Measurements from ENCODE around the gene APOL1.

DNA sequence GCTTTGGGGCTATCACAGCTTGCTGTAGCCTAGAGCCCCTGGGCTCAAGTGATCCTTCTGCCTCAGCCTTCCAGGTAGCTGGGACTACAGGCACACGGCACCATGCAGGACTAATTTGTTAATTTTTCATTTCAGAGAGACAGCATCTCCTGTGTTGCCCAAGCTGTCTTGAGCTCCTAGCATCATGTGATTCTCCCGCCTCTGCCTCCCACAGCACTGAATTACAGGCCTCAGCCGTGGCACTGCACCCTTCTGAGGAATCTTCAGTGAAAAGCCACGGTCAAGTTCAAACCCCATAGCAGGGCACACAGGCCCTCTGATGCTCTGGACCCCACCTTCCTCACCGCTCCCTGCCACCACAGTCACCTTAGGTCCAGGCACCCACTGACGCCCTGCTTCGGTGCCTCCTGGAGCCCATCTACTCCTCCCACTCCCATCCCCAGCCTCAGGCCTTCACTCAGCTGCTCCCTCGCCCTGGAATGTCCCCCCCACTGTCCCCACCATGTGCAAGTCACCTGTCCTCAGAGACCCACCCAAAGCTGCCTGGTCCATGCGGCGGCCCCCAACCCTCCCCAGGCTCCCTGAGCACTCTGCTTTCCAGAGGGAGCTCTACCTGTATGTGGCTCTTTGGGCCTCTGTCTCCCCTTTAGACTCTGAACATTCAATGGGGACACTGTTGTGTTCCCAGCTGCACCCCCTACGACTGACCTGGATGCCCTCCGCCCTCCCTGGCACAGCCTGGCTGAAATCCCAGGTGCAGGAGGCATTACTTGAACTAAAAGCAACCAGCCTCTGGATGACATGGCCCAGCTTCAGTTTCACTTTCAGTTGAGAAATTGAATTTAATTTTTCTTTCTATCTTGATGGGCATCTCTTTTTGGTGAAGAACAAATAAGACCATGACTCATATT, 15.2 kb upstream of the APOL1 start:
- TF ChIP-seq ZSCAN20 (CRISPR knock-in tag; IDR thresholded peaks at IDR 0.05) (no peak), EP300 (IDR thresholded peaks at IDR 0.05) (no peak), CHD2 (IDR thresholded peaks at IDR 0.05; ENCODE audit: low read length, partially characterized antibody) (no peak)
- TF ChIP-seq, protein P1, sequence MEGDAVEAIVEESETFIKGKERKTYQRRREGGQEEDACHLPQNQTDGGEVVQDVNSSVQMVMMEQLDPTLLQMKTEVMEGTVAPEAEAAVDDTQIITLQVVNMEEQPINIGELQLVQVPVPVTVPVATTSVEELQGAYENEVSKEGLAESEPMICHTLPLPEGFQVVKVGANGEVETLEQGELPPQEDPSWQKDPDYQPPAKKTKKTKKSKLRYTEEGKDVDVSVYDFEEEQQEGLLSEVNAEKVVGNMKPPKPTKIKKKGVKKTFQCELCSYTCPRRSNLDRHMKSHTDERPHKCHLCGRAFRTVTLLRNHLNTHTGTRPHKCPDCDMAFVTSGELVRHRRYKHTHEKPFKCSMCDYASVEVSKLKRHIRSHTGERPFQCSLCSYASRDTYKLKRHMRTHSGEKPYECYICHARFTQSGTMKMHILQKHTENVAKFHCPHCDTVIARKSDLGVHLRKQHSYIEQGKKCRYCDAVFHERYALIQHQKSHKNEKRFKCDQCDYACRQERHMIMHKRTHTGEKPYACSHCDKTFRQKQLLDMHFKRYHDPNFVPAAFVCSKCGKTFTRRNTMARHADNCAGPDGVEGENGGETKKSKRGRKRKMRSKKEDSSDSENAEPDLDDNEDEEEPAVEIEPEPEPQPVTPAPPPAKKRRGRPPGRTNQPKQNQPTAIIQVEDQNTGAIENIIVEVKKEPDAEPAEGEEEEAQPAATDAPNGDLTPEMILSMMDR (IDR thresholded peaks at IDR 0.05): no peak
- TF ChIP-seq, protein P2, sequence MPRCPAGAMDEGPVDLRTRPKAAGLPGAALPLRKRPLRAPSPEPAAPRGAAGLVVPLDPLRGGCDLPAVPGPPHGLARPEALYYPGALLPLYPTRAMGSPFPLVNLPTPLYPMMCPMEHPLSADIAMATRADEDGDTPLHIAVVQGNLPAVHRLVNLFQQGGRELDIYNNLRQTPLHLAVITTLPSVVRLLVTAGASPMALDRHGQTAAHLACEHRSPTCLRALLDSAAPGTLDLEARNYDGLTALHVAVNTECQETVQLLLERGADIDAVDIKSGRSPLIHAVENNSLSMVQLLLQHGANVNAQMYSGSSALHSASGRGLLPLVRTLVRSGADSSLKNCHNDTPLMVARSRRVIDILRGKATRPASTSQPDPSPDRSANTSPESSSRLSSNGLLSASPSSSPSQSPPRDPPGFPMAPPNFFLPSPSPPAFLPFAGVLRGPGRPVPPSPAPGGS (IDR thresholded peaks at IDR 0.05): no peak
